Measurements from ENCODE around the gene GFI1B. TPM values are rescaled to one million over a fixed set of nuclear protein-coding genes. Genes with fewer than 3 reads are reported as not detected.

Gene GFI1B
- total and polyA plus RNA-seq, 4 donors: 0.30 to 1.1 (median 0.46) TPM

DNA sequence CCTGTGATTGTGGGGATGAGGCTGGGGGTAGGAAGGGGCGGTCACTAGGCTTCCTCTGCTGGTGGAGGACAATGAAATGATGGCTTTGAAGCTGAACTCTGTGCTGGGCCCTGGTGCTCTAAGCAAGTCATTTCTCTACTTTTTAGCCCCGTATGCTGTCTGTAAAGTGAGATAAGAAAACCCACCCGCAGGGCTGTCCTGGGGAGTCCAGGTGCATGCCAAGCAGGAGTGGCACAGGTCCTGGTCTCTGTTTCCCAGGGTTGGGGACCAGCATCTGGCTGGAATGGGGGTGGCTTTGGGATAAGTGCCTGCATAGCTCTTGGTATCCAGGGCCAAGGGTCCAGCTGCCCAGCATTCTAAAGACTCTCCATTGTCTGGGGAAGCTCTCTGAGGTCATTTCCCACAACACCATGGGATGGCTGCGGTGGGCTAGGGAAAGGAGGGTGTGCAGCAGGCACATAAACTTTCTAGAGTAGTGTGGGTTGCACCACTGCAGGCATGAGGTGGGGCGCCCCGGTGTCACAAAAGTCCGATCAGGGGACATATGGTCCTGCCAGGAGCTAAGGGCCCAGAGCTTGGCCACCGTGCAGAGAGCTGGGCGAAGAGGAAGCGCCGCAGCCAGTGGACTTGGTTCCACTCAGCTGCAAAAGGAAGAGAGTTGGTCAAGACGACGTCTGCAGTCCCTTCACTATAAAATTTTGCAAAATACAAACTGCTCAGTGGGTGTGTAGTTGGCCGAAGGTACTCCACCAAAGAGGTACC, 26.7 kb downstream of the GFI1B start:
- Histone ChIP-seq H3K4me1 (ENCODE audit: control insufficient read depth, insufficient read depth, low read length) (peaks cover 23% of the 10 kb centered on the region), H3K27me3 (ENCODE audit: control insufficient read depth, insufficient read depth, low read length) (no peaks in the 10 kb centered on the region), H3K4me3 (ENCODE audit: low read depth, low read length) (no peak overlapping the region), H3K9me3 (ENCODE audit: control insufficient read depth, insufficient read depth, low read length) (no peaks in the 10 kb centered on the region), H3K36me3 (ENCODE audit: control insufficient read depth, insufficient read depth, low read length) (no peaks in the 10 kb centered on the region), H3K27ac (ENCODE audit: low read depth, low read length) (no peak overlapping the region)
- no peak for DNase-seq (ENCODE audit: low read depth in 4 of 6, low spot score in 6 of 6)
- WGBS (ENCODE audit: insufficient coverage): 93% methylated on average over 12 of the region's 14 CpGs

DNA sequence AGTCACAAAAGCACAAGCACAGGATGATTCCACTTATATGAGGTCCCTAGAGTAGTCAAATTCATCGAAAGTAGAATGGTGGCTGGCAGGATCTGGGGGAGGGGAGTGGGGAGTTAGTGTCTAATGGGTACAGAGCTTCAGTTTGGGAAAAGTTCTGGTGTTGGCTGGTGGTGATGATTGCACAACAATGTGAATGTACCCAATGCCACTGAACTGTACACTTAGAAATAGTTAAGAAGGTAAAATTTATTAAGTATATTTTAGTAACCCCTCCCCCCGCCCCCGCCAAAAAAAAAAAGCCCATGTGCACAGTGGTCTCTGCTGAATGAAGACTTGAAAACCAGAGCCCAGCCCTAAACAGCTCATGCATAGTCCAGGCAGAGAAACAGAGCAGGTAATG, 27.5 kb downstream of the GFI1B start:
- Histone ChIP-seq H3K9me3 (ENCODE audit: control insufficient read depth, insufficient read depth, low read length) (no peaks in the 10 kb centered on the region), H3K27ac (ENCODE audit: low read depth, low read length) (no peak overlapping the region), H3K4me3 (ENCODE audit: low read depth, low read length) (no peak overlapping the region), H3K27me3 (ENCODE audit: control insufficient read depth, insufficient read depth, low read length) (no peaks in the 10 kb centered on the region), H3K4me1 (ENCODE audit: control insufficient read depth, insufficient read depth, low read length) (peaks cover 23% of the 10 kb centered on the region), H3K36me3 (ENCODE audit: control insufficient read depth, insufficient read depth, low read length) (no peaks in the 10 kb centered on the region)
- DNase-seq (ENCODE audit: low read depth in 4 of 6, low spot score in 6 of 6): no peak
- 82% methylated on average over 1 of the region's 3 CpGs for WGBS (ENCODE audit: insufficient coverage)

DNA sequence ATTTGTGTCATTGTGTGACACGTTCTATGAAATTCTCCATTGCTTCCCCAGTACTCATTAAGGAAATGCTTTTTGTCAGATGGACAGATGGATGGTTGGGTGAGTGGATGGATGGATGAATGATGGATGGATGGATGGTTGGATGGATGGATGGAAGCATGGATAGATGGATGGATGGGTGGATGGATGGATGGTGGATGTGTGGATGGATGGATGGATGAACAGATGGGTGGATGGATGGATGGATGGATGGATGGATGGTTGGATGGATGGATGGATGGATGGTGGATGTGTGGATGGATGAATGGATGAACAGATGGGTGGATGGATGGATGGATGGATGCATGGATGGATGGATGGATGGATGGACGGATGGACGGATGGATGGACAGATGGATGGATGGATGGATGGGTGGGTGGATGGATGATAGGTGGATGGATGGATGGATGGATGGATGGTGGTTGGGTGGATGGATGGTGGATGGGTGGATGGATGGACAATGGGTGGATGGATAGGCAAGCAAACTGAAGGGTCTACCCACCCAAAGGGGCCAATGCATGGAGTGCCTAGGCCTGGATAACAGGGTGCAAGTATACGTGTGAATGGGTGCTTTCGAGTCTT, 28.3 kb downstream of the GFI1B start:
- no peaks in the 10 kb centered on the region for H3K9me3 ChIP-seq (ENCODE audit: control insufficient read depth, insufficient read depth, low read length)
- H3K27me3 ChIP-seq (ENCODE audit: control insufficient read depth, insufficient read depth, low read length): no peaks in the 10 kb centered on the region
- no peaks in the 10 kb centered on the region for H3K36me3 ChIP-seq (ENCODE audit: control insufficient read depth, insufficient read depth, low read length)
- no peak overlapping the region for H3K4me3 ChIP-seq (ENCODE audit: low read depth, low read length)
- no peak for DNase-seq (ENCODE audit: low read depth in 4 of 6, low spot score in 6 of 6)
- H3K27ac ChIP-seq (ENCODE audit: low read depth, low read length): no peak overlapping the region
- 94% methylated on average over 4 of the region's 5 CpGs for WGBS (ENCODE audit: insufficient coverage)
- peaks cover 23% of the 10 kb centered on the region for H3K4me1 ChIP-seq (ENCODE audit: control insufficient read depth, insufficient read depth, low read length)

DNA sequence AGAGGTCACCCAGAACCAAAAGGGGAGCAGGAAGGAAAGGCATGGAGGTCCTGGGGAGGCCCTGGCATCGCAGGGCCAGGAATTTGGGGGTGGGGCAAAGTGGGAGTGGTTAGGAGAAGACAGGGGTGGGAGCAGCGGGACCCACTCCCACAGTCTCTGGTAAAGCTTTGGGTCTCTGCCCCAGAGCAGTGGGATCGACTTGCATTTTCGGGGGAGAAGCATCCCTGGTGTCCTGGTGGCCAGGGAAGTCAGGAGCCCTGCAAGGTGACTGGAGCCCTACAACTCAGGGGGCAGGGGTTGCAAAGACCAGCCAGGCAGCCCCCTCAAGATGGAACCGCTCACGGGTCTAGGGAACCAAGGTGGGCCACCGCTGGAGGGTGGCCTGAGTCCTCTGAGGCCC, 29.9 kb downstream of the GFI1B start:
- H3K27ac ChIP-seq (ENCODE audit: low read depth, low read length): no peak overlapping the region
- peaks cover 15% of the 10 kb centered on the region for H3K4me1 ChIP-seq (ENCODE audit: control insufficient read depth, insufficient read depth, low read length)
- no peak overlapping the region for H3K4me3 ChIP-seq (ENCODE audit: low read depth, low read length)
- WGBS (ENCODE audit: insufficient coverage): 76% methylated on average over 6 of the region's 7 CpGs
- H3K9me3 ChIP-seq (ENCODE audit: control insufficient read depth, insufficient read depth, low read length): no peaks in the 10 kb centered on the region
- no peaks in the 10 kb centered on the region for H3K36me3 ChIP-seq (ENCODE audit: control insufficient read depth, insufficient read depth, low read length)
- no peaks in the 10 kb centered on the region for H3K27me3 ChIP-seq (ENCODE audit: control insufficient read depth, insufficient read depth, low read length)
- no peak for DNase-seq (ENCODE audit: low read depth in 4 of 6, low spot score in 6 of 6)

DNA sequence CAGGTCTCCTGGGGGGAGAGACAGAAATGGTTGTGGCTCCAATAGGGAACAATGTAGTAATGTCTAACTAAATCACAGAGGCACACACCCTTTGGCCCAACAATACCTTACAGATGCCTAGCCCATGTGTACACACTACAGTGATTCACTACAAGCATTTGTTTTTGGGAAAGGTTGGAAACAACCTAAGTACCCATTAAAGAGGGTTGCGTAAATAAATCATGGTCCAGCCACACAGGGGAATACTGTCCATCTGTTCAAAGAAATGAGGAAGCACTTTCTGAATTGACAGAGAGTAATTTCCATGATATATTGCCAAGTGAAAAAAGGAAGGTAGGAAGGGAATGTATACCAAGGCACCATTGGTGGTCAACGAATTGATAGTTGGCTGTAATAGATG, 30.3 kb downstream of the GFI1B start:
- Histone ChIP-seq H3K27me3 (ENCODE audit: control insufficient read depth, insufficient read depth, low read length) (no peaks in the 10 kb centered on the region), H3K4me1 (ENCODE audit: control insufficient read depth, insufficient read depth, low read length) (peaks cover 10% of the 10 kb centered on the region), H3K27ac (ENCODE audit: low read depth, low read length) (no peak overlapping the region), H3K4me3 (ENCODE audit: low read depth, low read length) (no peak overlapping the region), H3K9me3 (ENCODE audit: control insufficient read depth, insufficient read depth, low read length) (no peaks in the 10 kb centered on the region), H3K36me3 (ENCODE audit: control insufficient read depth, insufficient read depth, low read length) (no peaks in the 10 kb centered on the region)
- 86% methylated on average over 2 of the region's 2 CpGs for WGBS (ENCODE audit: insufficient coverage)
- no peak for DNase-seq (ENCODE audit: low read depth in 4 of 6, low spot score in 6 of 6)

DNA sequence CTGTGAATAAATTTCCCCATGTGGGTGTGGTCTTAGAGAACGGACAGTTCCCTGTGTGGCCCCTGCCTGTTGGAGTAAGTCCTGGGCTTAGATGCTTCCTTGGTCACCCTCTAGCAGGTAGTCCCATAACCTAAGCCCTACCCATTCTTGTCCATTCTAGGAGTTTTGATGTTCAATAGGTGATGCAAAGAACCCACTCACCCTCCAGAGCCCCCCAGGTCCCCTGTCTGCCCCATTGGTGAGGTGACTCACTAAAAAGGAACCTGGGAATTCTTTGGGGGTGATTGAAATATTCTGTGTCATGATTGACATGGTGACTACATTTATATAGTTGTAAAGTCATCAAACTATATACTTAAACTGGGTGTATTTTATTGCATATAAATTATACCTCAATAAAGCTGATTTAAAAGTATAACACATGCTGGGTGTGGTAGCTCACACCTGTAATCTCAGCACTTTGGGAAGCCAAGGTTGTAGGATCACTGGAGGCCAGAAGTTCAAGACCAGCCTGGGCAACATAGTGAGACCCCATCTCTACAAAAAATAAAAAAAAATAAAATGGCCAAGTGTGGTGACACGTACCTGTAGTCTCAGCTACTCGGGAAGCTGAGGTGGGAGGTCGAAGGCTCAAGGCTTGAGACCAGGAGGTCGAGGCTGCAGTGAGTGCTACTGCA, 31.6 kb downstream of the GFI1B start:
- 100% methylated on average over 2 of the region's 5 CpGs for WGBS (ENCODE audit: insufficient coverage)
- no peak for DNase-seq (ENCODE audit: low read depth in 4 of 6, low spot score in 6 of 6)
- no peaks in the 10 kb centered on the region for H3K4me1 ChIP-seq (ENCODE audit: control insufficient read depth, insufficient read depth, low read length)

DNA sequence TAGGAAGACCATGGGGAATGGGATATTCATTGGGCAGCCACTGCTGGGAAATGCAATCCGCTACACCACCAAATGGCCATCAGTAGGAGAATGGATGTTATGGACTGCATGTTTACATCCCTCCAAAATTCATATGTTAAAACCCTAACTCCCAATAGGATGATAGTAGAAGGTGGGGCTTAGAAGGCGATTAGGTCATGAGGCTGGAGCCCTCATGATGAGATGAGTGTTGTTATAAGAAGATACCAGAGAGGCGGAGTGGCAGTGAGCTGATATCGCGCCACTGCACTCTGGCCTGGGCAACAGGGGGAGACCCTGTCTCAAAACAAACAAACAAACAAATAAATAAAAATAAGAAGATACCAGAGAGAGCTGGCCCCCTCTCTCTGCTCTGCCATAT, 36.2 kb downstream of the GFI1B start:
- H3K27ac ChIP-seq (ENCODE audit: low read depth, low read length): no peak overlapping the region
- H3K4me3 ChIP-seq (ENCODE audit: low read depth, low read length): no peak overlapping the region
- DNase-seq (ENCODE audit: low read depth in 4 of 6, low spot score in 6 of 6): no peak
- no peaks in the 10 kb centered on the region for H3K9me3 ChIP-seq (ENCODE audit: control insufficient read depth, insufficient read depth, low read length)
- H3K36me3 ChIP-seq (ENCODE audit: control insufficient read depth, insufficient read depth, low read length): no peaks in the 10 kb centered on the region
- H3K27me3 ChIP-seq (ENCODE audit: control insufficient read depth, insufficient read depth, low read length): no peaks in the 10 kb centered on the region
- no CpG with 5 or more reads among the region's 5 CpGs for WGBS (ENCODE audit: insufficient coverage)
- H3K4me1 ChIP-seq (ENCODE audit: control insufficient read depth, insufficient read depth, low read length): no peaks in the 10 kb centered on the region

More for the DNA sequence above, 31.6 kb downstream of the GFI1B start:
- Histone ChIP-seq H3K4me3 (ENCODE audit: low read depth, low read length) (no peak overlapping the region), H3K36me3 (ENCODE audit: control insufficient read depth, insufficient read depth, low read length) (no peaks in the 10 kb centered on the region), H3K9me3 (ENCODE audit: control insufficient read depth, insufficient read depth, low read length) (no peaks in the 10 kb centered on the region), H3K27me3 (ENCODE audit: control insufficient read depth, insufficient read depth, low read length) (no peaks in the 10 kb centered on the region), H3K27ac (ENCODE audit: low read depth, low read length) (no peak overlapping the region)

DNA sequence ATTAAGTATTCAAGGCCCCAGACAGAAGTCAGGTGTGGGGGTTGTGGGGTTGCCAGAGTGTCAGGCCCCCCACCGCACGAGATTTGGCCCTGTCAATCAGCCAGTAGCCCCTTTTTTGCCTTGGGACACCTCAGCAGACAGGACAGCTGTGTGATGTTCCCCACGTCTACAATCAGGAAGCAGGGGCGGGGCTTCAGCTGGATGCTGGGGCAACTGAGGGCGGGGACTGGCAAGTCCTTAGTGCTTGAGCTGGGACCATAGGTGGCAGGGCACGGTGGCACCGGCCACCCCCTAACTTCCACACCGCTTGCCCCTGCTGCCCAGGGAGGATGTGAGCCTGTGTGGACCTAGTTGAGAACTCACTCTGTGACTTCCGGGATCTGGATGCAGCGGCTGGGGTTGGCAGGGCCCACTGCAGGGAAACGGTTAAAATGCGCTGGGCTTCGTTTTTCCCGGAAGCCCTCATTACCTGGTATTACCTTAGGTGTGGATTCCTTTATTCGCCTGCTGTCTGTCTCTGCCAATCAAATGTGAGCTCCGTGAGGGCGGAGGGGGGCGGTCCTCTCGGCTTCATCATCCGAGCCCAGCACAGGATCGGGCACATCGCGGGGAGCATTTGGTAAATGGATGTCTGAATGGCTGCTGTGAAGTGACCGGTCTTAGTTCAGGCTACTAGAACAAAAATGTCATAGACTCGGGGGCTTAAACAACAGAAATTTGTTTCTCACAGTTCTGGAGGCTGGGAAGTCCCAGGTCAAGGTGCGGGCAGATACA, 44.8 kb downstream of the GFI1B start:
- no peaks in the 10 kb centered on the region for H3K27me3 ChIP-seq (ENCODE audit: control insufficient read depth, insufficient read depth, low read length)
- no peaks in the 10 kb centered on the region for H3K36me3 ChIP-seq (ENCODE audit: control insufficient read depth, insufficient read depth, low read length)
- H3K4me1 ChIP-seq (ENCODE audit: control insufficient read depth, insufficient read depth, low read length): peaks cover 3% of the 10 kb centered on the region
- DNase-seq (ENCODE audit: low read depth in 4 of 6, low spot score in 6 of 6): no peak
- no peaks in the 10 kb centered on the region for H3K9me3 ChIP-seq (ENCODE audit: control insufficient read depth, insufficient read depth, low read length)
- H3K27ac ChIP-seq (ENCODE audit: low read depth, low read length): no peak overlapping the region
- WGBS (ENCODE audit: insufficient coverage): 85% methylated on average over 24 of the region's 26 CpGs
- no peak overlapping the region for H3K4me3 ChIP-seq (ENCODE audit: low read depth, low read length)

DNA sequence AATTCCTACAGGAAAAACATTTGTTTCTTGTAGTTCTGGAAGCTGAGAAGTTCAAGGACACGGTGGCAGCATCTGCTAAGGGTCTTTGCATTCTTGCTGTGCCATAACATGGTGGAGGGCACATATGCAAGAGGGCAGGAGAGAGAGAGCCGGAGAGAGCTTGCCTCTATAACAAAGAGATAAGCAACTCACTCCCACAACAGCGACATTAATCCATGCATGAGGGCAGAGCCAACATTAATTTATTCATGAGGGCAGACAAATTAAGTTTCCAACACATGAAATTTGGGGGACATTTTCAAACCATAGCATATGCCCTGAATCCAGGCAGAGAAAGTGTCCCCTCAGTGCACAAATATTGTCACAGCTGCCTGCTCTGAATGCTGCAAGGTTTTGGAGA, 47.9 kb downstream of the GFI1B start:
- Histone ChIP-seq H3K36me3 (ENCODE audit: control insufficient read depth, insufficient read depth, low read length) (no peaks in the 10 kb centered on the region), H3K4me3 (ENCODE audit: low read depth, low read length) (no peak overlapping the region), H3K4me1 (ENCODE audit: control insufficient read depth, insufficient read depth, low read length) (peaks cover 19% of the 10 kb centered on the region), H3K27ac (ENCODE audit: low read depth, low read length) (no peak overlapping the region), H3K27me3 (ENCODE audit: control insufficient read depth, insufficient read depth, low read length) (no peaks in the 10 kb centered on the region), H3K9me3 (ENCODE audit: control insufficient read depth, insufficient read depth, low read length) (no peaks in the 10 kb centered on the region)
- 75% methylated on average over 2 of the region's 3 CpGs for WGBS (ENCODE audit: insufficient coverage)
- no peak for DNase-seq (ENCODE audit: low read depth in 4 of 6, low spot score in 6 of 6)
